SK-N-MC (cell line): ENCODE results near the gene ZNF699.
A peak's percentile ranks its signal among the peaks of the same experiment; 100 is the strongest.

Source experiments
- DNase-seq: peaks from one replicate; pipeline ENCODE4 v3.0.0-alpha.2; 2011; ENCODE audit warnings: low read depth, low spot score
- H3K27ac ChIP-seq: fragments of 200-600 bp; sonication (generic); 2 replicates; pipeline ENCODE4 v1.5.1; 2016; ENCODE audit warnings: mixed run types
- H3K36me3 ChIP-seq: fragments of 200-600 bp; sonication (generic); 2 replicates; pipeline ENCODE4 v1.6.1; 2017; ENCODE audit warnings: antibody characterized with exemption, low read length, mixed read lengths; ENCODE audit not compliant: insufficient read depth
- H3K4me3 ChIP-seq: fragments of 200-600 bp; sonication (generic); 2 replicates; pipeline ENCODE4 v1.5.1; 2016
- H3K9ac ChIP-seq: fragments of 200-600 bp; sonication (generic); 2 replicates; pipeline ENCODE4 v1.8.0; 2017; ENCODE audit warnings: mixed run types, mixed read lengths; ENCODE audit not compliant: insufficient read length
- H3K9me3 ChIP-seq: fragments of 200-600 bp; sonication (generic); 2 replicates; pipeline ENCODE4 v1.6.1; 2017; ENCODE audit warnings: low read depth, mild to moderate bottlenecking, antibody characterized with exemption, low read length, moderate library complexity, mixed read lengths
- EZH2 ChIP-seq: fragments of 200-600 bp; sonication (generic); IDR thresholded peaks from one replicate; pipeline ENCODE4 v1.6.1; 2017; ENCODE audit warnings: antibody characterized with exemption
- FOXP2 ChIP-seq: optimal IDR thresholded peaks from 2 replicates; pipeline ENCODE3; 2011; ENCODE audit warnings: mild to moderate bottlenecking, moderate library complexity; ENCODE audit not compliant: insufficient read depth; ENCODE audit errors: extremely low read length, control extremely low read depth
- POLR2AphosphoS5 ChIP-seq: IDR thresholded peaks from 2 replicates; pipeline ENCODE4 v1.6.1; 2012; ENCODE audit warnings: mild to moderate bottlenecking, low read depth, low read length, borderline replicate concordance

The ZNF699 gene

DNA sequence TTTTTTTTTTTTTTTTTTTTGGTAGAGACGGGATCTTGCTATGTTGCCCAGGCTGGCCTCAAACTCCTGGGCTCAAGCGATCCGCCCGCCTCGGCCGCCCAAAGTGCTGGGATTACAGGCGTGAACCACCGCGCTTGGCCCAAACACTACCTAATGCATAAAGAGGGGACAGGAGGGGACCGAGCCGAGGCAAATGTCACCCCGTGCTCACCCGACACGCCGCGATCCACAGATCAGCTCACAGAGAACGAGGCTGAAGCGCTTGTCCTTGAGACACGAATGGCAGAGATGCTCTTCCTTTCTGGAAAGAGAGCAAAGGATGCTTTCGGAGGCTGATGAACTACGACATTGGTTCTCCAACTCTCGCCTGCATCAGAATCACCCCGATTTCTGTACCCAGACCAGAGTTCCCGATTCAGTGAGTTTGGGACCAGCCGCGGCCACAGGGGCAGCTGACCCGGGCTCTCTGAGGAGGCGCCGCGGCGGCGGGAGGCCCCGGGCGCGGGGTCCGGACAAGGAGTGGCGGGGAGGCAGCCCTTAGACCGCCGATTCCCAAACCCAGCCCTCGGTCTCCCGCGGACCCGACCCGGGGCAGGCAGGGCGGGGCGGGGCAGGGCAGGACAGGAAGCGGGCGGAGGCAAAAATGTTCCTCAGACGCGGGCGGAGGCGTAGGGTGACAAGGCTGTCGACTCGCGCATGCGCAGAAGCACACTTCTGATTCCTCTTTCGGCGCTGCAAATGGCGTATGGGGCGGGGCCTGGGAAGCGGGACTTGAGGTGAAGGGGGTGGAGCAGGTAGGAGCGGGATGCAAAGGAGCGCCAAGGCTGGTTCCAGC is at the start of gene ZNF699:
ZNF699 (minus strand) TSS at position 700 of the 835 bp plus-strand sequence. CDS start 4,719 bp downstream, outside the sequence.
- Histone ChIP-seq H3K4me3 (peak within 1 kb of the TSS; percentile 87), H3K9ac (peak within 1 kb of the TSS; percentile 86), H3K9me3 (no peaks in the 10 kb centered on the region), H3K27ac (peak within 1 kb of the TSS; percentile 84), H3K36me3 (peaks cover 1% of the 10 kb centered on the region; the same call in 1 of the 2 replicates)
- peak; percentile 92 for DNase-seq
- peak; percentile 53; the same call in 1 of the 2 replicates for TF ChIP-seq POLR2AphosphoS5
- no peak for TF ChIP-seq FOXP2
- TF ChIP-seq EZH2: no peak

DNA sequence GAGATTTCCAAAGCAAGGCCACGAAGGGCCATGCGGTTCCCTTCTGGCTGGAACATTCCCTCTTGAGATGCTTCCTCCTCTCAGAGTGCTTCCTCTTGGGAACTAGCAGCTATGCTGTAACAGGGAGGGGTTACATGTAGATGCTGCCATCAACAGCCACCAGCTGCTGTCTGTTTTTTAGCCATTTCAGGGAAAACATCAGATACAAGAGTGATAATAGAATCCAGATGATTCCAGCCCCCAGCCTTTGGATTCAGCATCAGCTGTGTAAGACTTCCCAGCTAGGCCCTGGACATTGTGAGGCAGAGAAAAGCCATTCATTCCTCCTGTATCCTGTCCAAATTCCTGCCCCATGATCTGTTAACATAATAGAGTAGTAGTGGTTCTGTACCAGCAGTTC is 45.0 kb upstream of the ZNF699 start:
- H3K9ac ChIP-seq: no peak overlapping the region
- H3K4me3 ChIP-seq: no peak overlapping the region
- no peaks in the 10 kb centered on the region for H3K9me3 ChIP-seq
- DNase-seq: no peak
- no peak overlapping the region for H3K27ac ChIP-seq
- no peak for TF ChIP-seq EZH2
- TF ChIP-seq FOXP2: no peak
- no peak for TF ChIP-seq POLR2AphosphoS5
- no peaks in the 10 kb centered on the region for H3K36me3 ChIP-seq

DNA sequence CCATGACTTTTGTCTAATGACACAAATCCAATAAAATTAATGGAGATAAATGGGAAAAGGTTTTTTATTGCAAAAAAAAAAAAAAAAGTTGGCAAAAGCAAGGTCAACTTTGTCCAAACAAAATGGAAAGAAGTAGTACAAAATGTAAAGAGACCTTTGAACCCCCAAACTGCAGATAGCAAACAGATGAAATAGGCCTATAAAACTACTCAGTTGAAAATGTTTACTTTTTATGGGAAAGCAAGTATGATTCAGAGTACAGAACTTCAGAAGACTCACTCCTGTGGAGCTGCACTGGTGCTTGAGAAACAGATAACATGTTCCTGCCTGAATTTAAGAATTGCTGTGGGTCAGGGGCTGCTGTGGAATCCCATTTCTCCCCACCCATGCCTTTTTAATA is 43.4 kb upstream of the ZNF699 start:
- TF ChIP-seq FOXP2 (no peak), EZH2 (no peak), POLR2AphosphoS5 (no peak)
- Histone ChIP-seq H3K4me3 (no peak overlapping the region), H3K9me3 (no peaks in the 10 kb centered on the region), H3K27ac (no peak overlapping the region), H3K36me3 (no peaks in the 10 kb centered on the region), H3K9ac (no peak overlapping the region)
- no peak for DNase-seq

DNA sequence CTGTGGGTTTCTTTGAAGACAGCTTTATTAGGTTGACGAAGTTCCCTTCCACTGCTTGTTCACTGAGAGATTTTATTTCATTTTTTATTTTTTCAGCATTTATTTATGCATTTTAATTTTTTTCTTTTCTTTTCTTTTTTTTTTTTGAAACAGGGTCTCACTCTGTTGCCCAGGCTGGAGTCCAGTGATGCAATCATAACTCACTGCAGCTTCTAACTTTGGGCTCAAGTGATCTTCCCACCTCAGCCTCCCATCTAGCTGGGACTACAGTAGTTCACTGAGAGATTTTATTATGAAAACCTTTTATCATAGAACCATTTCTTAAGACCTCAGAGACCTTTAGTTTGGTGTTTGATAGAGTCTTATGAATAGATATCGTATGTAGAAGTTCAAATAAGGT is 42.9 kb upstream of the ZNF699 start:
- Histone ChIP-seq H3K36me3 (no peaks in the 10 kb centered on the region), H3K27ac (no peak overlapping the region), H3K9me3 (no peaks in the 10 kb centered on the region), H3K9ac (no peak overlapping the region), H3K4me3 (no peak overlapping the region)
- no peak for DNase-seq
- TF ChIP-seq POLR2AphosphoS5 (no peak), EZH2 (no peak), FOXP2 (no peak)

DNA sequence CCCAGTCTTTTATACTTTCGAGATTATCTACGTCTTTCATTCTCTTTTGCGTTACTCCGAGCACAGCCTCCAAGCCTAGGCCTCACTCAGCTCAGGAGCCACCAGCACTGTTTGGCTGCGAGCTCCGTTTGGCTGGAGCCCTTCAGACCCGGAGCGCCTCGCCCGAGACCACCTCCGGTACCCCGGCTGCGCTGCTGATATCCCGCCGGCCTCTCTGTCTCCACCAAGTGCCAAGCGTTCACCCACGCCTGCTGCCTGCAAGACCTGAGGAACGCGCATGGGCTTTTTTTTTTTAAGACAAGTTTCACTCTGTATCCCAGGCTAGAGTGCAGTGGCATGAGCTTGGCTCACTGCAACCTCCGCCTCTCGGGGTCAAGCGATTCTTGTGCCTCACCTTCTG is 39.0 kb upstream of the ZNF699 start:
- peaks cover 7% of the 10 kb centered on the region; the same call in 1 of the 2 replicates for H3K9me3 ChIP-seq

DNA sequence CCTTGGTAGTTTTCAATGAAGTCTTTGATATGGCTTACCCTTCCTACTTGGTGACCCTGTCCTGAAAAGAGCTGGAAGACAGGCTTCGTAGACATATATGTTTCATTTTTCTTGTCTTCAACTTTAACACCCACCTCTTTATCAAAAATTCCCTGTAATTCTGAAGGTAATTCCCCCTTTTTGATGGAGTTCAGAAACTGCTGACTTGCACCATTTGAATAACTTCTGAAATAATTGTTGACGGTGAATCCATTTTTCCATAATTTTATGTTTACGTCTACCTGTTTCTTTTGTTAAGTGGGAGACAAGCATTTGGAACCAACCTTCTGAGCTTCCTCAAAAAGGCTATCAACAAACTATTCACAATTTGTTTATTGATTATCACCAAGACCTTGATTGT is 38.6 kb upstream of the ZNF699 start:
- peaks cover 9% of the 10 kb centered on the region; the same call in 1 of the 2 replicates for H3K9me3 ChIP-seq

More for the DNA sequence above, 39.0 kb upstream of the ZNF699 start:
- H3K36me3 ChIP-seq: peaks cover 4% of the 10 kb centered on the region
- H3K27ac ChIP-seq: no peak overlapping the region
- DNase-seq: no peak
- no peak for TF ChIP-seq FOXP2
- no peak overlapping the region for H3K9ac ChIP-seq
- H3K4me3 ChIP-seq: no peak overlapping the region

DNA sequence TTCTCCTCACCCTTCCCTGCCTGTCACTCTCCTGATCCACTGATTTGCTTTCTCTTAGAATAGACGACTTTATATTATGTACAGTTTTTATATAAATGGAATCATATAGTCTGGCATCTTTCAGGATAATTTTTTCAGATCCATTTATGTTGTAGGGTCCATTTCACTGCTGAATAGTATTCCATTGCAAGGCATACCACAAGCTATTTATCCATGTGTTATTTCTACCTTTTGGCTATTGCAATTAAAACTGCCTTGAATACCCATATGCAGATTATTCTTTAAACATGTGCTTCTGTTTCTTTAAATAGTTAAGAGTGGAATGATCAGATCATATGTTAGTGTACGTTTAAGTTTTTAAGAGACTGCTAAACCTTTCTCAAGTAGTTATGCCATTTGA is 35.4 kb upstream of the ZNF699 start:
- Histone ChIP-seq H3K9me3 (peaks cover 37% of the 10 kb centered on the region), H3K27ac (no peak overlapping the region), H3K4me3 (no peak overlapping the region), H3K36me3 (peaks cover 36% of the 10 kb centered on the region), H3K9ac (no peak overlapping the region)
- no peak for DNase-seq
- TF ChIP-seq POLR2AphosphoS5: no peak
- no peak for TF ChIP-seq FOXP2
- TF ChIP-seq EZH2: no peak

More for the DNA sequence above, 38.6 kb upstream of the ZNF699 start:
- Histone ChIP-seq H3K9ac (no peak overlapping the region), H3K27ac (no peak overlapping the region), H3K4me3 (no peak overlapping the region), H3K36me3 (peaks cover 8% of the 10 kb centered on the region)
- DNase-seq: no peak
- TF ChIP-seq FOXP2: no peak
- no peak for TF ChIP-seq POLR2AphosphoS5
- TF ChIP-seq EZH2: no peak

DNA sequence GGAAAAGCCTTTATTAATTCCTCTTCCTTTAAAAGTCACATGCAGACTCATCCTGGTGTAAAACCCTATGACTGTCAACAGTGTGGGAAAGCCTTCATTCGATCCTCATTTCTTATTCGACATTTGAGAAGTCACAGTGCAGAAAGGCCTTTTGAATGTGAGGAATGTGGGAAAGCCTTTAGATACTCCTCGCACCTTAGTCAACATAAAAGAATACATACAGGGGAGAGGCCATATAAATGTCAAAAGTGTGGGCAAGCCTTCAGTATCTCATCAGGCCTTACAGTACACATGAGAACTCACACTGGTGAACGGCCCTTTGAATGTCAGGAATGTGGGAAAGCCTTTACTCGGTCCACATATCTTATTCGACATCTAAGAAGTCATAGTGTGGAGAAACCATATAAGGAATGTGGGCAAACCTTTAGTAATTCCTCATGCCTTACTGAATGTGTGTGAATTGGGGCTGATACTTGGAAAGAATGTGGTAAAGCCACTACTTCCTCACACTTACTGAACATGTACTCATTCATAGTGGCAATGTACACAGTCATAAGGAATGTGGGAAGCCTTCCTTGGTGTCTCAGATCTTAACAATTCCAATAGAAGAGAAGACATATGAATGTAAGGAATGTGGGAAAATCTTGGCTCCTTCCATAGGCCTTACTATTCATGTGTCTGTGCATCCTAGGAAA is 33.1 kb upstream of the ZNF699 start:
- DNase-seq: no peak
- Histone ChIP-seq H3K27ac (no peak overlapping the region), H3K9me3 (peaks cover 37% of the 10 kb centered on the region), H3K9ac (no peak overlapping the region), H3K4me3 (no peak overlapping the region), H3K36me3 (peaks cover 53% of the 10 kb centered on the region)
- TF ChIP-seq FOXP2 (no peak), EZH2 (no peak), POLR2AphosphoS5 (no peak)
